ENCODE data around the gene TACO1. TPM values are rescaled to one million over a fixed set of nuclear protein-coding genes. Genes with fewer than 3 reads are reported as not detected.
A peak's percentile ranks its signal among the peaks of the same experiment; 100 is the strongest.

TACO1 gene
- total RNA-seq, 4 donors from 2014 or later, result 28.7 to 37.4 (median 30.6) TPM

- H3K27me3 ChIP-seq, result no peaks in the 10 kb centered on the region
- ATAC-seq (no peak), DNase-seq (no peak)
- TF ChIP-seq POLR2A (IDR thresholded peaks at IDR 0.05) (no peak), CTCF (IDR thresholded peaks at IDR 0.05 in 4 of 5, conservative IDR thresholded peaks at IDR 0.05 in 1 of 5) (no peak)
- H3K9me3 ChIP-seq, result no peaks in the 10 kb centered on the region
- intact Hi-C loops (cut with DNase I; ENCODE audit: low total_unique reads) (no loop called here), in situ Hi-C loops (cut with MboI; ENCODE audit: low sequenced_read_pairs in 4 of 4) (no loop called here)
- peaks cover 0 to 10% of the 10 kb centered on the region in 2 donors for H3K36me3 ChIP-seq
- no peak overlapping the region for H3K4me3 ChIP-seq
- peaks cover 47 to 83% of the 10 kb centered on the region in 2 donors for H3K4me1 ChIP-seq
- H3K27ac ChIP-seq, result no peak overlapping the region
Measured at GRCh38 chr17:63631062-63631461, 30.4 kb downstream of the TACO1 start.

GRCh38 chr17:63631626-63632025 is 30.9 kb downstream of the TACO1 start:
- H3K27ac ChIP-seq, result peak overlapping the region in 1 of 4 donors; percentile 7

GRCh38 chr17:63633742-63634141 is 33.0 kb downstream of the TACO1 start:
- no peak for DNase-seq
- H3K36me3 ChIP-seq, result peaks cover 0 to 23% of the 10 kb centered on the region in 2 donors
- no peaks in the 10 kb centered on the region for H3K9me3 ChIP-seq
- H3K27ac ChIP-seq, result peak overlapping the region; percentile 32 to 60 (median 55)
- in situ Hi-C loops (cut with MboI; ENCODE audit: low sequenced_read_pairs in 4 of 4) (no loop called here), intact Hi-C loops (cut with DNase I; ENCODE audit: low total_unique reads) (no loop called here)
- no peaks in the 10 kb centered on the region for H3K27me3 ChIP-seq
- TF ChIP-seq CTCF (IDR thresholded peaks at IDR 0.05 in 4 of 5, conservative IDR thresholded peaks at IDR 0.05 in 1 of 5), result no peak
- TF ChIP-seq POLR2A (IDR thresholded peaks at IDR 0.05), result no peak
- no peak overlapping the region for H3K4me3 ChIP-seq
- peaks cover 36 to 68% of the 10 kb centered on the region in 2 donors for H3K4me1 ChIP-seq
- ATAC-seq, result no peak

More at GRCh38 chr17:63631626-63632025, 30.9 kb downstream of the TACO1 start:
- in situ Hi-C loops (cut with MboI; ENCODE audit: low sequenced_read_pairs in 4 of 4), result no loop called here
- ATAC-seq, result no peak
- no peak for TF ChIP-seq POLR2A (IDR thresholded peaks at IDR 0.05)
- no peak for TF ChIP-seq CTCF (IDR thresholded peaks at IDR 0.05 in 4 of 5, conservative IDR thresholded peaks at IDR 0.05 in 1 of 5)
- intact Hi-C loops (cut with DNase I; ENCODE audit: low total_unique reads), result no loop called here
- no peak for DNase-seq
- H3K27me3 ChIP-seq, result no peaks in the 10 kb centered on the region
- H3K4me1 ChIP-seq, result peaks cover 47 to 83% of the 10 kb centered on the region in 2 donors
- H3K36me3 ChIP-seq, result peaks cover 0 to 15% of the 10 kb centered on the region in 2 donors
- no peaks in the 10 kb centered on the region for H3K9me3 ChIP-seq
- no peak overlapping the region for H3K4me3 ChIP-seq

GRCh38 chr17:63634163-63634562 is 33.5 kb downstream of the TACO1 start:
- intact Hi-C loops (cut with DNase I; ENCODE audit: low total_unique reads) (no loop called here), in situ Hi-C loops (cut with MboI; ENCODE audit: low sequenced_read_pairs in 4 of 4) (no loop called here)
- H3K27me3 ChIP-seq, result no peaks in the 10 kb centered on the region
- DNase-seq (no peak), ATAC-seq (no peak)
- H3K27ac ChIP-seq, result peak overlapping the region; percentile 32 to 60 (median 55)
- H3K4me3 ChIP-seq, result no peak overlapping the region
- no peaks in the 10 kb centered on the region for H3K9me3 ChIP-seq
- H3K36me3 ChIP-seq, result peaks cover 0 to 23% of the 10 kb centered on the region in 2 donors
- H3K4me1 ChIP-seq, result peaks cover 35 to 63% of the 10 kb centered on the region in 2 donors
- TF ChIP-seq POLR2A (IDR thresholded peaks at IDR 0.05), result no peak
- no peak for TF ChIP-seq CTCF (IDR thresholded peaks at IDR 0.05 in 4 of 5, conservative IDR thresholded peaks at IDR 0.05 in 1 of 5)

GRCh38 chr17:63634816-63635215 is 34.1 kb downstream of the TACO1 start:
- no peak for DNase-seq
- H3K9me3 ChIP-seq, result no peaks in the 10 kb centered on the region
- H3K27me3 ChIP-seq, result no peaks in the 10 kb centered on the region
- in situ Hi-C loops (cut with MboI; ENCODE audit: low sequenced_read_pairs in 4 of 4), result no loop called here
- no peak overlapping the region for H3K4me3 ChIP-seq
- intact Hi-C loops (cut with DNase I; ENCODE audit: low total_unique reads), result no loop called here
- peaks cover 31 to 57% of the 10 kb centered on the region in 2 donors for H3K4me1 ChIP-seq
- H3K36me3 ChIP-seq, result peaks cover 0 to 23% of the 10 kb centered on the region in 2 donors
- H3K27ac ChIP-seq, result peak overlapping the region; percentile 32 to 60 (median 55)
- no peak for TF ChIP-seq CTCF (IDR thresholded peaks at IDR 0.05 in 4 of 5, conservative IDR thresholded peaks at IDR 0.05 in 1 of 5)
- TF ChIP-seq POLR2A (IDR thresholded peaks at IDR 0.05), result no peak
- ATAC-seq, result no peak
